IPS DF 19.7 (cell line): ENCODE measurements around the gene ZKSCAN1.

Source experiments
- DNase-seq: peaks from one replicate; pipeline ENCODE4 v3.0.0-alpha.2; 2013; ENCODE audit warnings: low read depth, low spot score

The ZKSCAN1 gene

GRCh38 chr7:100079024-100079560, 63.7 kb downstream of the ZKSCAN1 start:
- no peak for DNase-seq

DNA sequence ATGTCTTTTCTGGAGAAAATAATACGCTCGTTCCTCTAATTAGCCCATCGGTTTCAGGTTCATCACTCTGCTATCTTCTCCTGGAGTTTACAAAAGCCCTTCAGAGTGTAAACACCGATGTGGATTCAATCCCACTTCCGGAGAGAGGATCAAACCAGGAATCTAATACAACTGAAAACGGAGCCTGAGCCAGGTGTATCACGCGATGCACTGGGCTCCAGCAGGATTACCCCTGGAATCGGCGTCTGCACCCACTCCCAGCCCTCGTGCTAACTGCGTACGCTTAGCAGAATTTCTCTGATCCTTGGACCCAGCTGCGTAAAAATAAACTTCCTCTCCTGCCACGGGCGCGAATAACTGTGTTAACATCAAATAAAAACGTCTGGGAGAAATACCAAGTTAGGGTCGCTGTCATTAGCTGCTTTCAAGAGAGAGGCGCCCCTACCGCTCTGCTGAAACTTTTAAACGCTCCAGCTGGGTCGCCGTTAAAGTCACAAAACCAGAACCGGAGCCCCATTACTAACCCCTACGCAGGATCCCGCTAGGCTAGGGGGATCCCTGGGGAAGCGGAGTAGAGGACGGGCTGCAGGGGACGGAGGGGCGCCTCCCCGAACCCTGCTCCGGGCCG, 65.6 kb downstream of the ZKSCAN1 start:
- DNase-seq, result no peak

- peak; percentile 96 for DNase-seq
Measured at GRCh38 chr7:100081535-100082102, 66.2 kb downstream of the ZKSCAN1 start, which contains the start of gene ZNF3. ZNF3 (minus strand) TSS chr7:100081723; CDS start chr7:100077357, 4,366 bp downstream.

- DNase-seq, result no peak
Measured at GRCh38 chr7:100082978-100083377, 67.6 kb downstream of the ZKSCAN1 start.

DNA sequence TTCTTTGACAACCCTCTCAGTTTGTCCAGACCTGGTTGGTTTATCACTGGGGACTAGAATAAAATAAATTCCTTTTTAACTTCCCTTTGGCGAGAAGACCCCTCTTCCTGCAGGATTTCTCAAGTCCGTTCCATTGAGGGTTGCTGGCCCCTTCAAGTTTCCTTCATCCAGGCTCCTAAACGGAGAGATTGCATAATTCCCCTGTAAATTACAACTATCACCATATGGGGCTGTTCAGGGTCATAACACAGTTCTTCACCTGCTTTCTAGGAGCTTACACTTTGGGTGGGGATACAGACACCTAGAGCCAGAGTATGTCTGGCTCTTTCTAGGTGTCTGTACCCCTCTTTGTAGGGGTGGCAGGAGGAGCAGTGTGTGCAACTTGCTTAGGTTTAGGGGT, 70.1 kb downstream of the ZKSCAN1 start:
- DNase-seq, result no peak

GRCh38 chr7:100087055-100087750, 71.8 kb downstream of the ZKSCAN1 start:
- no peak for DNase-seq

- no peak for DNase-seq
Measured at GRCh38 chr7:100088095-100088620, 72.8 kb downstream of the ZKSCAN1 start.

DNA sequence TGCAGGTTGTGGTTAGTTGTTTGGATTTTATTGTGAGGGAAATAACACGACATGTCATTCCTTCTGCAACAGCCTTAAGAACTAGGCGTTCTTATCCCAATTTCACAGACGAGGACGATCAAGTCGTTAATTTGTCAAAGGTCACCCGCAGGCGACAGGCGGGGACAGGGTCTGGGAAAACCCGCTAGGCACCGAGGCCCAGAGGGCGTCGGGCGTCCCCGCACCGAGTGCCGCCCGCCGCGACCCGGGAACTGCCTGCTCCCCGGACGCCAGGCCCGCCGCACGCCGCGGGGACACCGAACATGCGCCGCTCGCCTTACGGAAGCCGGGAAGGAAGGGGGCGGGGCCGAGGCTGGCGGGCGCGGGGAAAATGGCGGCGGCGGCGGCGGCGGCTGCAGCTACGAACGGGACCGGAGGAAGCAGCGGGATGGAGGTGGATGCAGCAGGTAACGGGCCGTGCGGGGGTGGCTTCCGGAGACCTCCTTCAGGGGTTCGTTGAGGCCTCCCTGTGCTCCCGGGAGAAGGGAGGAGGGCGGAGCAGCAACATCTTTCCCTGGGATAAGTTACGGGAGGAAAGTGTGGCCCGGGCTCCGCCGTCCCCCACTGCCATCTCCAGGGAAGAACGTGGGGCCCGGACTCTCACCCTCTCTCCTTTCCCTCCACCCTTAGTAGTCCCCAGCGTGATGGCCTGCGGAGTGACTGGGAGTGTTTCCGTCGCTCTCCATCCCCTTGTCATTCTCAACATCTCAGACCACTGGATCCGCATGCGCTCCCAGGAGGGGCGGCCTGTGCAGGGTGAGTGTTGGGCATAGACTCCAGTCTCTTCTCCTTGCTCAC, 73.4 kb downstream of the ZKSCAN1 start, which contains the start of gene COPS6:
Gene COPS6, plus strand, starts transcription at position 349 of the 837 bp plus-strand sequence. Its CDS starts 22 bp downstream, at position 371.
- no peak for DNase-seq

GRCh38 chr7:100089458-100090196, 74.2 kb downstream of the ZKSCAN1 start:
- DNase-seq, result no peak

DNA sequence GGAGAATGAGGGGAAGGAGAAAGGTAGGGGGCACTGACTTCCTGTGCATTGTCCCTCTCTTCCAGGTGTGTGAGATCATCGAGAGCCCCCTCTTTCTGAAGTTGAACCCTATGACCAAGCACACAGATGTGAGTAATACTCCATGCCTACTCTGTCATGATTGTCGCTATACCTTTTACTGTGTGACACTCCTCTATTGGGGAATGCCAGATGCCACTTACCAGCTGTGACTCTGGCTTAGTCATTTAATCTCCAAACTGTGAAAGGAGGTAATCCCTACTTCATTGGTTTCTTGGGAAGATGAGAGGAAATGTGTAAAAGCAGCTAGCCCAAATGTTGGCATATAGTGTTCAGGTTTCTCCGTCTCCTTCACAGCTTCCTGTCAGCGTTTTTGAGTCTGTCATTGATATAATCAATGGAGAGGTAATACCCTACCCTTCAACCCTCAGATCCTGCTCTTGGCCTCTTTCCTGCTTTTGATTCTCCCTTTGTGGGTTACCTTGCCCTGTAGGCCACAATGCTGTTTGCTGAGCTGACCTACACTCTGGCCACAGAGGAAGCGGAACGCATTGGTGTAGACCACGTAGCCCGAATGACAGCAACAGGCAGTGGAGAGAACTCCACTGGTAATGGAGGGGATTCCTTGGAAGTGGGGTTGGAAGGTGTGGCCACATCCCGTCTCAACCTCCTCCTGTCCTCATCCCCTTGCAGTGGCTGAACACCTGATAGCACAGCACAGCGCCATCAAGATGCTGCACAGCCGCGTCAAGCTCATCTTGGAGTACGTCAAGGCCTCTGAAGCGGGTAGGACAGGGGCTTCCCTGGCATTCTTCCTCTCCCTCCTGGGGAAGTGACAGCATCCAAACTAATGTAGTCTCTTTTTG, 75.4 kb downstream of the ZKSCAN1 start:
- DNase-seq, result no peak
